ENCODE measurements around the gene DICER1. TPM values are rescaled to one million over a fixed set of nuclear protein-coding genes. Genes with fewer than 3 reads are reported as not detected.

DICER1 gene
- total and polyA plus RNA-seq, 3 donors from 2014 or later, result 31.7 to 111 (median 88.1) TPM

DNA sequence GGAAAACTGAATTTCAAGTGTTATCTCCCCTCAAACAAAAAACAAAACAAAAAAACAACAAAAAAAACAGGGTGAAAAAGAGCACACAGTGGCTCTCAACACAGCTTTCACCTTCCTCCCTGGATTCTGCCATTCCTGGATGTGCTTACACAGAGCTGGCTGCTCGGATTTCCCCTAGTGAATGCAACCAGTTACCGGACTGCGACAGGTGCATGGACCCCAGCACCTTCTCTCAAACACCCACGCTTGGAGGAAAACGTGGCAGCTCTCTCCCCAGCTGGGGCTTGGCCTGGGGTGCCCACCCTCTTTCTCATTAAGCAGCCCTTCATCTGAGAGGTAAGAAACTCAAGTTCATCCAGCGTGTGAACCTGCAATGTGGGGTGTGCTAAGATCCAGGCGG lies 33.5 kb upstream of the DICER1 start:
- Histone ChIP-seq H3K27me3 (no peaks in the 10 kb centered on the region), H3K9me3 (no peaks in the 10 kb centered on the region), H3K36me3 (ENCODE audit: low read depth, missing control alignments) (no peaks in the 10 kb centered on the region), H3K27ac (no peak overlapping the region), H3K4me3 (no peak overlapping the region), H3K4me1 (no peaks in the 10 kb centered on the region)
- no peak for DNase-seq
- intact Hi-C loops (cut with DNase I; ENCODE audit: low total_unique reads), result no loop called here
- WGBS, 2 donors, result 81 to 94% methylated on average over 7 of the region's 7 CpGs
- TF ChIP-seq, protein P1, sequence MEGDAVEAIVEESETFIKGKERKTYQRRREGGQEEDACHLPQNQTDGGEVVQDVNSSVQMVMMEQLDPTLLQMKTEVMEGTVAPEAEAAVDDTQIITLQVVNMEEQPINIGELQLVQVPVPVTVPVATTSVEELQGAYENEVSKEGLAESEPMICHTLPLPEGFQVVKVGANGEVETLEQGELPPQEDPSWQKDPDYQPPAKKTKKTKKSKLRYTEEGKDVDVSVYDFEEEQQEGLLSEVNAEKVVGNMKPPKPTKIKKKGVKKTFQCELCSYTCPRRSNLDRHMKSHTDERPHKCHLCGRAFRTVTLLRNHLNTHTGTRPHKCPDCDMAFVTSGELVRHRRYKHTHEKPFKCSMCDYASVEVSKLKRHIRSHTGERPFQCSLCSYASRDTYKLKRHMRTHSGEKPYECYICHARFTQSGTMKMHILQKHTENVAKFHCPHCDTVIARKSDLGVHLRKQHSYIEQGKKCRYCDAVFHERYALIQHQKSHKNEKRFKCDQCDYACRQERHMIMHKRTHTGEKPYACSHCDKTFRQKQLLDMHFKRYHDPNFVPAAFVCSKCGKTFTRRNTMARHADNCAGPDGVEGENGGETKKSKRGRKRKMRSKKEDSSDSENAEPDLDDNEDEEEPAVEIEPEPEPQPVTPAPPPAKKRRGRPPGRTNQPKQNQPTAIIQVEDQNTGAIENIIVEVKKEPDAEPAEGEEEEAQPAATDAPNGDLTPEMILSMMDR (IDR thresholded peaks at IDR 0.05), result no peak
- no peak for TF ChIP-seq POLR2A (IDR thresholded peaks at IDR 0.05)

DNA sequence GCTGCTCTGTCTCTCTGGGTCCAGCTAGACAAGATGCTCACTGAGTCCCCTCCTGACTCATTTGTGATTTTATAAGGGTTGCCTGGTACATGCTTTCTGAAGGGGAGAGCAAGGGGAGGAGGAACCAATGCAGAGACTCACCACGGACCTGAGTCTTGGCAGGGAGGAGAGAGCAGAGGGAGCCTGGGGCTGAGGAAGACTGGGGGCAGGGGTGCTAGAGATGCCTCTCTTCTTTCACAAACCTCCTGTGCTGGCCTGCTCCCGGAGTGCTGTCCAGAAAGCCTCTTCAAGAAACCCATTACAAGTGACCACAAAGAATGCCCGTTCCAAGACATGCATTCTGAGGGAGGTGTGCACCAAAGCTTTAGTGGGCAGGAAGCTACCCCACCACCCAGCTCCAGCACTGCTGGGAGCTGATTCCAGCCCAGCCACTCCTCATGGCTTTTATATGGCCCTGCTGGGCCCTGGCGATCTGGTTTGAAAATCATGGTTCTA lies 33.1 kb upstream of the DICER1 start:
- intact Hi-C loops (cut with DNase I; ENCODE audit: low total_unique reads), result no loop called here
- TF ChIP-seq, protein P1 (IDR thresholded peaks at IDR 0.05), result no peak
- no peak for TF ChIP-seq POLR2A (IDR thresholded peaks at IDR 0.05)
- H3K27me3 ChIP-seq, result no peaks in the 10 kb centered on the region
- no peaks in the 10 kb centered on the region for H3K4me1 ChIP-seq
- no peaks in the 10 kb centered on the region for H3K36me3 ChIP-seq (ENCODE audit: low read depth, missing control alignments)
- H3K9me3 ChIP-seq, result no peaks in the 10 kb centered on the region
- no peak for DNase-seq
- WGBS, 2 donors, result 79 to 80% methylated on average over 3 to 4 of the region's 4 CpGs
- no peak overlapping the region for H3K27ac ChIP-seq
- H3K4me3 ChIP-seq, result no peak overlapping the region

DNA sequence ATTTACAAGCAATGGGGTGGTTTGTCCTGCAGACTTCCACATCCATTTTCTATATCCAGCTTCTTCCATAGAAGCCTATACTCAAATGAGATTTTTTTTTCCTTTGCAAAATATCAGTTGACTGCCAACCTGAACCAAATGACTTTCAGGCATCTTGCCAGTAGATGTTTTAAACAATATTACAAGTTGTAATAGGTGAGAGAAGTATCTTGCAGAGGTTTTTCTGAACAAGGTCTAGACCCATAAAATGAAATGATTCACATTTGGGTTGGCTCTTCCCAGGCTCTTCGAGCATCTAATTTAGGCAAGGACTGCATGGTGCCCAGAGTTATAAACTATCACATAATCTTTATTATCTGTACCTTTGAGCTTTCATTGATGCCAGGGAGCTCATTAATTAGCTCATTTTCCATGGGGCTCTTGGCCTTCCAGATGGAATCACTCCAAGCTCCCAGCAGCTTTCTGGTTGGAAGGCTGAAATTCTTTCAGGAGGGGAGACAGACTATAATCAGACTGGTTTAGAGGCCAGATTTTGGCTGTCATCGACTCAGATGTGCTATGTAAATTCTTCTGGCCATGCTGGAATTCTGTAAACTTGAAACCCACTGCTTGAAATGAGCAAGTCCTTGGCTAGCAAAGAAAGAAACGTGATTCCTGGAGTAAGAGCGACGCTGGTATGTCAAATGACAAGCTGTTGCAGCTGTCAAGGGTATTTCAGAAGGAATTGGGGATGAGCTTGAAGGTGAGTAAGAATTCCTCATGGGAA lies 32.2 kb upstream of the DICER1 start:
- Histone ChIP-seq H3K27ac (no peak overlapping the region), H3K4me1 (peaks cover 6% of the 10 kb centered on the region), H3K27me3 (no peaks in the 10 kb centered on the region), H3K4me3 (no peak overlapping the region), H3K9me3 (no peaks in the 10 kb centered on the region), H3K36me3 (ENCODE audit: low read depth, missing control alignments) (no peaks in the 10 kb centered on the region)
- no peak for DNase-seq
- TF ChIP-seq, protein P1 (IDR thresholded peaks at IDR 0.05), result no peak
- no peak for TF ChIP-seq POLR2A (IDR thresholded peaks at IDR 0.05)
- 74 to 80% methylated on average over 5 of the region's 5 CpGs for WGBS, 2 donors
- intact Hi-C loops (cut with DNase I; ENCODE audit: low total_unique reads), result no loop called here

DNA sequence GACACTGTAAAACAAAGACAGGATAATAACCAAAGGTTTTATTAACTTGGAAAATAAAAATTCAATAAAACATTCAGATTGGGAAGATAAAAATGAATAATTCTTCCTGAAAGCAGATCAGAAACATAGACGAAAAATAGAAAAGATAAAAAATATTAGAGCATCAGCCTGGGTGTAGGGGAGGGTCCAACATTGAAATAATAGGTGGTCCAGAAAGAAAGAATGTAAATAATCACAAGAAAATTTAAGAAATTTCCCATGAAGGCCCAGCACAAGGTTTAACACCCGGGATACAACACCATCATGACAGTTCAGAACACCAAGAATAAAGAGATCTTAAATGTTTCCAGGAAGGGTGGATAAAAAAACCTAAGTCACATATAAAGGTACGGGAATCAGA lies 31.1 kb upstream of the DICER1 start:
- H3K4me1 ChIP-seq, result peaks cover 17% of the 10 kb centered on the region
- no peak overlapping the region for H3K27ac ChIP-seq
- no peak overlapping the region for H3K4me3 ChIP-seq
- H3K36me3 ChIP-seq (ENCODE audit: low read depth, missing control alignments), result no peaks in the 10 kb centered on the region
- 94 to 97% methylated on average over 3 of the region's 3 CpGs for WGBS, 2 donors
- no peaks in the 10 kb centered on the region for H3K27me3 ChIP-seq
- no peaks in the 10 kb centered on the region for H3K9me3 ChIP-seq
- intact Hi-C loops (cut with DNase I; ENCODE audit: low total_unique reads), result no loop called here
- no peak for TF ChIP-seq POLR2A (IDR thresholded peaks at IDR 0.05)
- TF ChIP-seq, protein P1 (IDR thresholded peaks at IDR 0.05), result no peak
- DNase-seq, result no peak
